ENCODE results near the gene SPPL2C.

SPPL2C gene

DNA sequence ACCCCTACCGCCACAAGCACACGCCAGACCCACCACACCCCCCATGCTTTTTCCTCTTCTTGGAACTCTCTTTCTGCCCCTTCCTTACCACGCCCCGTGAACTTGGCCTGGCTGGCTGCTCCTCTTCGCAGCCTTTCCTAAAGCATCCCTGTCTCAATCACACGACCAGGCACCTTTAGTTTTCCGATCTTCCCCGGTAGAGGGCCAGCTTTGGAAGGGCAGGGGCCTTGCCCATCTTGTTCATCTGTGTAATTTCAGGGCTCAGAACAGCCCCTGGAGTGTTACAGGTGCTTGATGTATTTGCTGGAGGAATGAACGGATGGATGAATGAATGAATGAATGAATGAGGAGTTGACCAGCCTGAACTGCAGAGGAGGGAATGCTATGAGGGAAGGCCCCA, 3.7 kb downstream of the SPPL2C start:
- Histone ChIP-seq H3K9me2 (ENCODE audit: low read depth, low read length) (no peaks in the 10 kb centered on the region), H3K4me1 (ENCODE audit: insufficient read depth, low read length, severe bottlenecking) (no peaks in the 10 kb centered on the region), H3K4me2 (ENCODE audit: low read length) (no peak overlapping the region), H3K27ac (ENCODE audit: low read depth, low read length, poor library complexity, severe bottlenecking) (no peak overlapping the region), H3K79me2 (ENCODE audit: insufficient read depth, low read length) (no peaks in the 10 kb centered on the region), H3K27me3 (ENCODE audit: insufficient read depth, low read length) (no peaks in the 10 kb centered on the region), H2AFZ (ENCODE audit: low read length) (no peak overlapping the region), H3K9me3 (ENCODE audit: low read length) (no peaks in the 10 kb centered on the region), H3K9ac (ENCODE audit: low read length) (no peak overlapping the region), H3K4me3 (ENCODE audit: low read depth, low read length, poor library complexity, severe bottlenecking) (no peak overlapping the region), H3K36me3 (ENCODE audit: insufficient read depth, low read length) (no peaks in the 10 kb centered on the region), H3F3A (ENCODE audit: insufficient read depth, low read length) (no peaks in the 10 kb centered on the region), H4K20me1 (ENCODE audit: insufficient read depth, low read length) (no peaks in the 10 kb centered on the region)
- TF ChIP-seq EZH2 (IDR thresholded peaks at IDR 0.05; ENCODE audit: borderline replicate concordance, low read length) = no peak
- no peak for TF ChIP-seq CTCF (IDR thresholded peaks at IDR 0.05; ENCODE audit: low read length)

DNA sequence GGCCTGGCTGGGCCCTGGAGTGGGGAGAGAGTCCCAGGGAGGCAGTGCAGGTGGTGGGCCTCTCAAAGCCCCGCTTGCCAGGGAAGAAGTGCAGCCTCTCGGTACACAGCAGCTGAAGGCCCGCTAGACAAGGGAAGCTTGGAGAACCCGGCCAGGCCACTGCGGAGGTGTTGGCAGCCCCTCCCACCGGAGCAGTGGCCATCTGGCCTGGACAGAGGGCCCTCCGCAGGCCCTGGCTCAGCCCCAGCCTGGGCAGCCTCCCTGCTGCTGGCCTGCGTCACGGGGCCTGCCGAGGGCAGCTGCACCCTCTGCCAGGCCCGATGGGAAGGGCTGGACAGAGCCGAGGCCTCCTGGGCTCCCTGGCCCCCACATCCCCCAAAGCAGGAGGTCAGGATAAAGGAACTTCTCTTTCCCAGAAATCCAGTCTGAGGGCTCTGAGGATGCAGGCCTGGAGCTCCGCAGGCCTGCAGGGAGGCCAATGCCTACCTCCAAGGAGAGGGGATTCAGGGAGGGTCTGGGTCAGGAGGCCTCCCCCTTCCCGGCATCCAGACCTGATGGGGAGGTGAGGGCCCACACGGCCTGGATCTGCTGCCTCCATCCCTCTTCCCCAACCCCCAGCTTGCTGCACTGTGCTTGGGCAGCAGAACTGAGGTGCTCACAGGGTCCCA, 4.3 kb downstream of the SPPL2C start:
- Histone ChIP-seq H4K20me1 (ENCODE audit: insufficient read depth, low read length) (no peaks in the 10 kb centered on the region), H3K4me3 (ENCODE audit: low read depth, low read length, poor library complexity, severe bottlenecking) (no peak overlapping the region), H3F3A (ENCODE audit: insufficient read depth, low read length) (no peaks in the 10 kb centered on the region), H3K4me2 (ENCODE audit: low read length) (no peak overlapping the region), H3K79me2 (ENCODE audit: insufficient read depth, low read length) (no peaks in the 10 kb centered on the region), H3K27ac (ENCODE audit: low read depth, low read length, poor library complexity, severe bottlenecking) (no peak overlapping the region), H3K9ac (ENCODE audit: low read length) (no peak overlapping the region), H3K9me2 (ENCODE audit: low read depth, low read length) (no peaks in the 10 kb centered on the region), H3K9me3 (ENCODE audit: low read length) (no peaks in the 10 kb centered on the region), H3K36me3 (ENCODE audit: insufficient read depth, low read length) (no peaks in the 10 kb centered on the region), H3K27me3 (ENCODE audit: insufficient read depth, low read length) (no peaks in the 10 kb centered on the region), H2AFZ (ENCODE audit: low read length) (no peak overlapping the region), H3K4me1 (ENCODE audit: insufficient read depth, low read length, severe bottlenecking) (no peaks in the 10 kb centered on the region)
- TF ChIP-seq EZH2 (IDR thresholded peaks at IDR 0.05; ENCODE audit: borderline replicate concordance, low read length) (no peak), CTCF (IDR thresholded peaks at IDR 0.05; ENCODE audit: low read length) (no peak)

- Histone ChIP-seq H3K79me2 (ENCODE audit: insufficient read depth, low read length) (no peaks in the 10 kb centered on the region), H3K27me3 (ENCODE audit: insufficient read depth, low read length) (no peaks in the 10 kb centered on the region), H3K4me1 (ENCODE audit: insufficient read depth, low read length, severe bottlenecking) (no peaks in the 10 kb centered on the region), H3K27ac (ENCODE audit: low read depth, low read length, poor library complexity, severe bottlenecking) (no peak overlapping the region), H3K9me2 (ENCODE audit: low read depth, low read length) (no peaks in the 10 kb centered on the region), H3K36me3 (ENCODE audit: insufficient read depth, low read length) (no peaks in the 10 kb centered on the region), H3K9me3 (ENCODE audit: low read length) (no peaks in the 10 kb centered on the region), H2AFZ (ENCODE audit: low read length) (no peak overlapping the region), H3K4me2 (ENCODE audit: low read length) (no peak overlapping the region), H3K9ac (ENCODE audit: low read length) (no peak overlapping the region), H3F3A (ENCODE audit: insufficient read depth, low read length) (no peaks in the 10 kb centered on the region), H4K20me1 (ENCODE audit: insufficient read depth, low read length) (no peaks in the 10 kb centered on the region), H3K4me3 (ENCODE audit: low read depth, low read length, poor library complexity, severe bottlenecking) (no peak overlapping the region)
- TF ChIP-seq CTCF (IDR thresholded peaks at IDR 0.05; ENCODE audit: low read length) = no peak
- TF ChIP-seq EZH2 (IDR thresholded peaks at IDR 0.05; ENCODE audit: borderline replicate concordance, low read length) = no peak
Measured at GRCh38 chr17:45849536-45849990, 4.9 kb downstream of the SPPL2C start.

Measured in OCI-LY1 (cell line).